HepG2 (cell line): ENCODE data around the gene PDE6C. TPM values are rescaled to one million over a fixed set of nuclear protein-coding genes. Genes with fewer than 3 reads are reported as not detected.

Experiments used
- ATAC-seq: fragments of 200-7000 bp; cut with Tn5 transposase; 3 replicates; pipeline ENCODE4 v1.9.1; 2020; ENCODE audit warnings: mild to moderate bottlenecking, moderate library complexity
- BruUV-seq: library from RNA; stranded (reverse); fragments of 400-500 nt; replicated peaks from 2 replicates; lab custom pipeline; 2021; lab: Mats Ljungman, UMichigan
- CTCF ChIA-PET: fragments of 300-600 bp; formaldehyde crosslinking; extraction: SDS; loops from one replicate; lab custom pipeline; 2021; ENCODE audit warnings: low total read pairs, inconsistent platforms, low intra/inter-chr PET ratio; lab: Yijun Ruan, JAX
- POLR2A ChIA-PET: fragments of 350-600 bp; sonication (Branson Sonifier 250); formaldehyde crosslinking; loops from one replicate; lab custom pipeline; 2020; ENCODE audit warnings: antibody characterized with exemption, inconsistent platforms; lab: Yijun Ruan, JAX
- DNase-seq: peaks from one replicate; pipeline ENCODE4 v3.0.0-alpha.2; 2015; ENCODE audit warnings: low spot score
- FAIRE-seq: peaks from 3 replicates; lab custom pipeline; 2011; peaks lifted over from hg19 to GRCh38; lab: Jason Lieb, UNC
- H2AFZ ChIP-seq: one replicate; pipeline ENCODE4 v1.6.1; 2011; ENCODE audit warnings: low read length, inconsistent platforms
- H3K27ac ChIP-seq: fragments of 300-600 bp; 3 replicates; pipeline ENCODE4 v1.8.0; 2011; ENCODE audit warnings: mixed run types, mild to moderate bottlenecking, mixed read lengths, low read length, inconsistent platforms; ENCODE audit not compliant: insufficient read depth; ENCODE audit errors: extremely low read length
- H3K27me3 ChIP-seq, 2 experiments: fragments of 200-600 bp in 1 of 2; 2 replicates in 1 of 2; 3 replicates in 1 of 2; pipeline versions ENCODE4 v1.6.0 to v1.8.0; 2011; ENCODE audit warnings: low read length in 2 of 2, mild to moderate bottlenecking in 2 of 2, moderate library complexity in 2 of 2, inconsistent platforms in 1 of 2; ENCODE audit not compliant: insufficient read depth in 2 of 2, control insufficient read depth in 1 of 2
- H3K36me3 ChIP-seq, 2 experiments: fragments of 200-600 bp in 1 of 2; replicated peaks in 1 of 2; 2 replicates in 1 of 2; 3 replicates in 1 of 2; pipeline versions ENCODE4 v1.5.1 to v1.8.0; 2011; ENCODE audit warnings: low read length in 2 of 2, inconsistent platforms in 1 of 2; ENCODE audit not compliant: insufficient read depth in 2 of 2, control insufficient read depth in 1 of 2
- H3K4me1 ChIP-seq: 2 replicates; pipeline ENCODE4 v1.5.1; 2012; ENCODE audit warnings: low read length, inconsistent platforms; ENCODE audit not compliant: insufficient read depth
- H3K4me2 ChIP-seq: 2 replicates; pipeline ENCODE4 v1.6.0; 2011; ENCODE audit warnings: low read depth, low read length, inconsistent platforms
- H3K4me3 ChIP-seq, 3 experiments: fragments of 200-600 bp in 1 of 3; sonication (generic), shearing (Covaris generic) in 1 of 3; replicated peaks in 1 of 3; 2 replicates each; pipeline ENCODE4 v1.5.1; 2011 to 2016; ENCODE audit warnings: low read length in 3 of 3, inconsistent platforms in 2 of 3, low read depth in 2 of 3, mild to moderate bottlenecking in 2 of 3, control low read depth in 1 of 3, mixed read lengths in 1 of 3; ENCODE audit not compliant: insufficient read depth in 1 of 3
- H3K79me2 ChIP-seq: one replicate; pipeline ENCODE4 v1.6.1; 2011; ENCODE audit warnings: low read length, inconsistent platforms; ENCODE audit not compliant: insufficient read depth
- H3K9ac ChIP-seq: 2 replicates; pipeline ENCODE4 v1.6.0; 2011; ENCODE audit warnings: mild to moderate bottlenecking, low read depth, low read length, inconsistent platforms; ENCODE audit not compliant: insufficient read depth
- H3K9me3 ChIP-seq: 2 replicates; pipeline ENCODE4 v1.5.1; 2012; ENCODE audit warnings: mild to moderate bottlenecking, low read length
- H4K20me1 ChIP-seq: 2 replicates; pipeline ENCODE4 v1.6.0; 2011; ENCODE audit warnings: inconsistent platforms, mild to moderate bottlenecking, low read length, moderate library complexity; ENCODE audit not compliant: insufficient read depth
- ARID5B ChIP-seq: IDR thresholded peaks from 2 replicates; pipeline ENCODE4 v1.4.0; 2020; ENCODE audit warnings: mild to moderate bottlenecking, missing genetic modification reagents
- GATAD2A ChIP-seq: IDR thresholded peaks from 2 replicates; pipeline ENCODE4 v1.6.1; 2016
- GLMP ChIP-seq: sonication (generic); formaldehyde crosslinking; IDR thresholded peaks from 2 replicates; pipeline ENCODE4 v1.9.0; 2021; ENCODE audit warnings: missing genetic modification reagents, mild to moderate bottlenecking, borderline replicate concordance
- GMEB2 ChIP-seq: IDR thresholded peaks from 2 replicates; pipeline ENCODE4 v1.6.1; 2016; ENCODE audit warnings: missing biosample characterization, missing genetic modification reagents, low read depth
- ONECUT2 ChIP-seq: sonication (generic); formaldehyde crosslinking; IDR thresholded peaks from 2 replicates; pipeline ENCODE4 v1.4.0; 2020; ENCODE audit warnings: missing genetic modification reagents
- PITX1 ChIP-seq: sonication (generic); formaldehyde crosslinking; IDR thresholded peaks from 2 replicates; pipeline ENCODE4 v1.5.1; 2020; ENCODE audit warnings: mild to moderate bottlenecking, missing genetic modification reagents
- THAP11 ChIP-seq: IDR thresholded peaks from 2 replicates; pipeline ENCODE4 v1.6.1; 2016; ENCODE audit warnings: missing biosample characterization, missing genetic modification reagents
- ZBED4 ChIP-seq: sonication (generic); formaldehyde crosslinking; IDR thresholded peaks from 2 replicates; pipeline ENCODE4 v1.4.0; 2020; ENCODE audit warnings: missing genetic modification reagents, borderline replicate concordance
- WGBS: methylation state at CpG from one replicate; pipeline ENCODE4 v1.1.6; 2017; ENCODE audit warnings: low lambda C conversion rate; 5-methylcytosine and 5-hydroxymethylcytosine counted together
- in situ Hi-C: cut with HindIII; loops from 2 replicates; pipeline ENCODE4 v1.10.0; 2017; ENCODE audit warnings: low pct_unique_long_range_greater_than_20kb; ENCODE audit not compliant: extremely low pct_ligation_motif_present
- intact Hi-C: fragments of 100-400 bp; cut with micrococcal nuclease; formaldehyde crosslinking; loops from one replicate; pipeline ENCODE4 v1.10.0; 2022; ENCODE audit not compliant: unreplicated experiment
- polyA plus RNA-seq, 8 experiments: library from polyadenylated mRNA; depleted of rRNA in 3 of 8; stranded (reverse) in 7 of 8; unstranded in 1 of 8; fragments of >200 nt; fragmentation: Illumina TruSeq in 4 of 8; extraction: Trizol in 4 of 8; gene quantifications; 2 replicates each; pipeline versions ENCODE4 v1.2.1 to v1.2.3, GENCODE V29; 2011 to 2016; ENCODE audit warnings: low read depth in 4 of 8, missing spikeins in 1 of 8, mixed read lengths in 1 of 8; ENCODE audit not compliant: insufficient read depth in 1 of 8
- total RNA-seq, 5 experiments: library from RNA; depleted of rRNA; stranded (reverse); fragments of >200 nt; fragmentation: Illumina TruSeq; extraction: Trizol; gene quantifications; 2 replicates each; pipeline ENCODE4 v1.2.3, GENCODE V29; 2016; ENCODE audit warnings: low read depth in 1 of 5

PDE6C gene
- total and polyA plus RNA-seq, 2 of the 13 experiments (the other 11 are each of a cell fraction or from before 2014, with no cell fraction given): 0.64 TPM; not detected in 1

- H3K27ac ChIP-seq: peak overlapping the region; percentile 47
- H3K36me3 ChIP-seq: peaks cover 3 to 21% of the 10 kb centered on the region in 2 experiments; a peak in 3 of 5 replicates
- H3K27me3 ChIP-seq: no peaks in the 10 kb centered on the region
- H3K9ac ChIP-seq: no peak overlapping the region
- H3K4me1 ChIP-seq: peaks cover 35% of the 10 kb centered on the region
- no TSS peak for BruUV-seq
- intact Hi-C loops: loop anchor here (5.0 kb wide), 1 partner anchor 69 kb away; the partner anchor contains the start of gene RBP4
- DNase-seq: no peak
- CTCF ChIA-PET: no interaction called here
- ATAC-seq: no peak
- no peaks in the 10 kb centered on the region for H4K20me1 ChIP-seq
- H2AFZ ChIP-seq: no peak overlapping the region
- H3K9me3 ChIP-seq: no peaks in the 10 kb centered on the region
- WGBS: 25% methylated on average over 2 of the region's 2 CpGs
- POLR2A ChIA-PET: interaction anchor here (1.6 kb wide), 1 partner anchor 71 kb away, joined by 6 read pairs; no protein-coding TSS in a partner anchor
- FAIRE-seq: no peak
- H3K4me3 ChIP-seq: no peak overlapping the region
- no peaks in the 10 kb centered on the region for H3K79me2 ChIP-seq
- H3K4me2 ChIP-seq: no peak overlapping the region
- in situ Hi-C loops: no loop called here
- TF ChIP-seq ZBED4 (CRISPR knock-in tag) (no peak), GLMP (CRISPR knock-in tag) (no peak), GMEB2 (no peak), ARID5B (peak; percentile 51), THAP11 (CRISPR knock-in tag) (0 out of 2 replicates have a peak, but pooled peaks have one; percentile 9), PITX1 (CRISPR knock-in tag) (peak; percentile 82), GATAD2A (CRISPR knock-in tag) (peak; percentile 53; the same call in 1 of the 2 replicates), ONECUT2 (CRISPR knock-in tag) (no peak)
Measured at GRCh38 chr10:93671042-93671441, 58.7 kb downstream of the PDE6C start.
